HUES64 (cell line): Measurements from ENCODE around the gene EGFLAM.

ENCODE experiments used
- H3K27ac ChIP-seq: 2 replicates; pipeline ENCODE4 v1.7.0; 2013; ENCODE audit warnings: low read depth, low read length, inconsistent platforms
- H3K27me3 ChIP-seq: 2 replicates; pipeline ENCODE4 v1.6.1; 2013; ENCODE audit warnings: mild to moderate bottlenecking, low read length; ENCODE audit not compliant: insufficient read depth
- H3K36me3 ChIP-seq: 2 replicates; pipeline ENCODE4 v1.6.1; 2013; ENCODE audit warnings: mild to moderate bottlenecking, low read length; ENCODE audit not compliant: insufficient read depth
- H3K4me1 ChIP-seq: 2 replicates; pipeline ENCODE4 v1.6.1; 2013; ENCODE audit warnings: mild to moderate bottlenecking, low read length, moderate library complexity; ENCODE audit not compliant: insufficient read depth
- H3K4me3 ChIP-seq: 2 replicates; pipeline ENCODE4 v1.5.1; 2013; ENCODE audit warnings: mild to moderate bottlenecking, low read length, moderate library complexity
- H3K9ac ChIP-seq: 2 replicates; pipeline ENCODE4 v1.6.1; 2013; ENCODE audit warnings: mild to moderate bottlenecking, low read depth, low read length
- H3K9me3 ChIP-seq: 2 replicates; pipeline ENCODE4 v1.6.1; 2013; ENCODE audit warnings: low read depth, low read length; ENCODE audit not compliant: insufficient read depth
- WGBS: fragments of 150-250, 120-280 bp; methylation state at CpG from one replicate; pipeline ENCODE4 v1.1.7; 2013; ENCODE audit warnings: missing lambda C conversion rate; 5-methylcytosine and 5-hydroxymethylcytosine counted together

EGFLAM gene

DNA sequence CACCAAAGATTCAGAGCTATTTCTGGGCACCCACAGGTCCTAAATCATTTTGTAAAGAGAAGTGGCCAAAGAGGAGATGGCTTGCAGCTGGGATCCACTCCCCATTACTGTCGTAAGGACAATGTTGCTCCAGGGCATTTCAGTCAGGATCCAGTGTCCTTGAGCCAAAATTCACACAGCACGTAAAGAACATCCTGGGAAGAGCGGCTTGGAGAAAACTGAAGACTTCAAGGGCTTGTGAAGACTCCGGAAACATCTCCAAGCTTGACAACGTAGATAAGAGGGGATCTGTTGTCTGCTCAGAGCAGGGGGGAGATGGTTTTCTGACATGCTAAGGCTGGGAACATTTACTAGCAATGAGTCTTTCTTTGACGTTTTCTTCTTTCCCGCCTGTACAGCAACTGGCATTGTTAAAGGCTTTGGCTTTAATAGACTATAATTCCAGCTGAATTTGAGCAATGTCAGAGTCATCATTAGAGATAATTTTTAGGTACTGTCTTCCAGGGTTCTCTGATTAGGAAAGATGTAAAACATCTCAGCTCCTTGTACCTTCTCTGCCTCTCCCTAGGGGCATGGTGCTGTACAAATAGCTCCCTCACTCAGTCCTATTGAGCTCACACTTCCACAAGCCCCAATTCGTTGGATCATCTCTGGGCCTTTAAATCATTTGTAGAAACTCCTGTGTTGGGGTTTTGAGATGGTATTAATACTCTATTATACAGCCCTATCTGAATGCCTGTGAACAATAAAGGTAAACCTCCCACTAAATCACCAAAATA, 39.7 kb downstream of the EGFLAM start:
- Histone ChIP-seq H3K36me3 (no peaks in the 10 kb centered on the region), H3K9ac (no peak overlapping the region), H3K27me3 (no peaks in the 10 kb centered on the region), H3K9me3 (peaks cover 4% of the 10 kb centered on the region; the same call in 1 of the 2 replicates), H3K4me1 (no peaks in the 10 kb centered on the region), H3K4me3 (no peak overlapping the region), H3K27ac (no peak overlapping the region)
- WGBS, result 85% methylated on average over 7 of the region's 8 CpGs

DNA sequence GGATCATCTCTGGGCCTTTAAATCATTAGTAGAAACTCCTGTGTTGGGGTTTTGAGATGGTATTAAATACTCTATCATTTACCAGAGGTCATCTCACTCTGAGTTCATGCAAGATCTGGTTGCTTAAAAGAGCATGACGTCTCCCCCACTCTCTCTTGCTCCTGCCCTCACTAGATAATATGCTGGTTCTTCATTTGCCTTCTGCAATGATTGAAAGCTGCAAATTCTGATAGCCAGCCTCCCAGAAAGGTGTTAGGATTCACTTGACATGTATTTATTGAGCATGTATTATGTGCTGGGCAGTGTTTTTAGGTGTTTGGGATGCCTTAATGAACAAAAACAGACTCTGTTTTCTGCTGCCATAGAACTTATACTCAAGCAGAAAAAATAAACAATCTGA, 41.2 kb downstream of the EGFLAM start:
- H3K27ac ChIP-seq, result no peak overlapping the region
- H3K36me3 ChIP-seq, result no peaks in the 10 kb centered on the region
- WGBS, result 94% methylated on average over 1 of the region's 1 CpG
- peaks cover 8% of the 10 kb centered on the region; the same call in 1 of the 2 replicates for H3K9me3 ChIP-seq
- H3K9ac ChIP-seq, result no peak overlapping the region
- H3K4me3 ChIP-seq, result no peak overlapping the region
- H3K27me3 ChIP-seq, result no peaks in the 10 kb centered on the region
- H3K4me1 ChIP-seq, result no peaks in the 10 kb centered on the region

DNA sequence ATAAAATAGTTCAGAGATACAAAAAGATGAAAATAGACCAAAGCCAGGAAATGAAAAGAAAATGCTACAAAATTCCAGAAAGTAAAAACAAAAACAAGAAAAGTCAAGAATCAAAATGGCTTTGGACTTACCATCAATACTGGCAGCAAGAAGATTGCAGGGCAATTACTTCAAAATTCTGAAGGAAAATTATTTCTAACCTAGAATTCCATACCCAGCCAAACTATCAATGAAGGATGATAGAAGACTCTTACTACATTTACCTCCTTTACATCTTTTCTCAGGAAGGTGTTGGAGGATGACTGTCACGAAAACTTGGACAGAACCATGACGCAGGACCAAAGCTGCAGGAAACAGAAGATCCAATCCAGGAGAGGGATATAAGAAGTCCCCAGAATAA, 46.8 kb downstream of the EGFLAM start:
- Histone ChIP-seq H3K36me3 (no peaks in the 10 kb centered on the region), H3K27me3 (no peaks in the 10 kb centered on the region), H3K4me1 (no peaks in the 10 kb centered on the region), H3K27ac (no peak overlapping the region), H3K9me3 (peaks cover 17% of the 10 kb centered on the region; the same call in 1 of the 2 replicates), H3K4me3 (no peak overlapping the region), H3K9ac (no peak overlapping the region)
- 93% methylated on average over 2 of the region's 2 CpGs for WGBS

DNA sequence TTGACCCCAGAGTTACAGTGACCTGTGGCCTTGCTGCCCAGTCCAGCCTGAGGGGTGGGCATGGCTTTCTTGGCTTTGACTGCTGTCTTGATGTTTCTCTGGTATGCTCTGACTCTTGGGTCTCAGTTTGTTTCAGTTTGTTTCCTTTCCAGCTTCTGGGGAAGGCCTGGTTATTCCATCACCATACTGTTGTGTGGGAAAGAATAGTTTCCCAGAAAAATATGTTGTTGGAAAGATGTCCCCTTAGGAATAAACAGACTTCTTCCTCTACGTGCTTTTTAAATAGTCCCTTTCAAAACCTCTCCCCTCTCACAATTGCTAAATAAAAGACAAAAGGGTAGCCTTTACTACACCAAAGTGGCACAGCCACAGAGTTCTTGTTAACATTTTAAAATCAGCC, 49.5 kb downstream of the EGFLAM start:
- Histone ChIP-seq H3K27me3 (no peaks in the 10 kb centered on the region), H3K9me3 (peaks cover 15% of the 10 kb centered on the region; the same call in 1 of the 2 replicates), H3K4me3 (no peak overlapping the region), H3K4me1 (no peaks in the 10 kb centered on the region), H3K27ac (no peak overlapping the region), H3K36me3 (no peaks in the 10 kb centered on the region), H3K9ac (no peak overlapping the region)
- 93% methylated on average over 1 of the region's 1 CpG for WGBS

DNA sequence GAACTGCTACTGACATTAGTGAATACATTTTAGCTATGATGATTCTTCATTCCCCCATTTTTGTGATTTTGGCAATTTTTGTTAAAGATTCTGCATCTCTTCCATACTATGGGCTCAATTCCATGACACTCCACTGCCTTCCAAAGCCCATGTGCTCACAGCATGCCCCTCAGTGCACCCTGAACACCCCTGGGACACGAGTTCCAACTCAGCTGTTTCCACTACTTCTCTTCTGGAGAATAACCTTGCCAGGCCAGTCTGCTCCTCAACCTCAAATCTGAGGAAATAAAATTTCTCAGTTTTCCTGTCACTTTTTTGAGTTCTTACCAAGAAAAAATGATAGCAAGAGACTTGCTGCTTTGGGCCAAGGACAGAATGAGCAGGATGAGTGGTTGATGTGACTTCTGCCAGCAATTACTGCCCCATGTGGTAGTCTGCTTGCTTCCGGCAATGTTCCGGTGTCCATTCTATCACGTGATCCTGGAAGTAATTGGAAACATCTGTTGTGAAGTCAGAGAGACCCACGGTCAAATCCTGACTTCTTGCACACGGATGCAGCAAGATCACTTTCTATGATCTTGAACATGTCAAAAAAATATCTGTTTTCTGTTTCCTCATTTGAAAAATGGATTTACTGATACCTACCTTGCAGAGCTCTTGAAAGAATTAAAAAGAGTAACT, 58.3 kb downstream of the EGFLAM start:
- H3K36me3 ChIP-seq, result no peaks in the 10 kb centered on the region
- 91% methylated on average over 6 of the region's 6 CpGs for WGBS
- H3K9ac ChIP-seq, result no peak overlapping the region
- H3K27ac ChIP-seq, result no peak overlapping the region
- H3K4me1 ChIP-seq, result no peaks in the 10 kb centered on the region
- no peak overlapping the region for H3K4me3 ChIP-seq
- H3K9me3 ChIP-seq, result no peaks in the 10 kb centered on the region
- H3K27me3 ChIP-seq, result no peaks in the 10 kb centered on the region

DNA sequence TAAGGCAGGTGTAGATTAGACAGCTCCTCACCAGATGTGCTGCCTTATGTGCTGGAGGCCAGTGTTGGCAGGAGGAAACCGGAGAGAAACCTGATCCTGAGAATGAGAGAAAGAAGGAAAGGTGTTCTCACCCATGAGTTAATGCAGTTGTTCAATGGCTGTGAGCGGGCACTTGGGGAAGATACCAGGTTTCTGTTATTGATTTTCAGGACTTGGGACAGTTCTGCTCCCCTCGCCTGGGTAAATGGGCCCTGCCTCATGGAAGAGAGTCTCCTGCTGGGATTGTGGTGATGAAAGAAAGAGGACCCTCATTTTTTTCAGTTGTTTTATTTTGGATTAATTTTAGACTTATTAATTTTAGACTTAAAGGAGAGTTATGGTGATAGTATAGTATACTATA, 59.5 kb downstream of the EGFLAM start:
- H3K4me1 ChIP-seq, result no peaks in the 10 kb centered on the region
- H3K27me3 ChIP-seq, result no peaks in the 10 kb centered on the region
- 83% methylated on average over 3 of the region's 3 CpGs for WGBS
- no peak overlapping the region for H3K4me3 ChIP-seq
- no peak overlapping the region for H3K27ac ChIP-seq
- no peaks in the 10 kb centered on the region for H3K36me3 ChIP-seq
- no peaks in the 10 kb centered on the region for H3K9me3 ChIP-seq
- no peak overlapping the region for H3K9ac ChIP-seq

DNA sequence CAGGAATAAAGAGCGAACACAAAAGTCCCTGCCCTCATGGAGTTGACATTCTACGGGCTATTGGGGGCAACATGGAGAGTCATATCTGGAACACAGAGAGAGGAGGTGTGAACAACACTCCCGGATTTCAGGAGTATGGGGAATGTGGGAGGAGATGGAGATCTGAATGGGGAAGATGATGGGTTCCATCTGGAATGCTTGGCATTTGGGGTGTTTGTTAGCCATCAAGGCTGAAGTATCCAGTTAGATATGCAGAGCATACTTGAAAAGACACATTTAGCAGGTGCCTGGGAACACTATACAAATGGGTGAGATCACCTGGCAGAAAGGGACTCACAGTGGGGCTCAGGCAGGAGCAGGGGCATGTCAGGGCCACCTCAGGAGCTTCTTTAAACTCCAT, 61.1 kb downstream of the EGFLAM start:
- Histone ChIP-seq H3K4me3 (no peak overlapping the region), H3K4me1 (no peaks in the 10 kb centered on the region), H3K36me3 (no peaks in the 10 kb centered on the region), H3K9me3 (no peaks in the 10 kb centered on the region), H3K9ac (no peak overlapping the region), H3K27ac (no peak overlapping the region), H3K27me3 (no peaks in the 10 kb centered on the region)
- 91% methylated on average over 3 of the region's 3 CpGs for WGBS

DNA sequence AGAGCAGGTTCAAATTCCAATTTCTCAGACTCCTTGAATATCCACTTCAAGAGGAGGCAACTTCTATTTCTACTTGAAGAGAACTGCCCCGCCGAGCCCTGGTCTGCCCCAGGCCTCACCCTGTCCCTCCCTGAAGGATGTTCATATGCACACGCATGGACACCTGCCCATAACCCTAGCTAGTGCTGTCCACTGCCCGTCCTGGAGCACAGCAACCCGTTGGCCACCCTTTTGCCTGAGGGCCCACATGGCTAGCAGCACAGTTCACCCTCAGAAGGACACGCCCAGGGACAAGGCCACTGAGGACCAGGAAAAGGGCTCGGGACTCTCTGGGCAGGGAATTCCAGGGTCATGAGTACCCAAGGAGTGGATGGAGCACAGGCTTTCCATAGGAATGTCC, 63.6 kb downstream of the EGFLAM start:
- Histone ChIP-seq H3K27ac (no peak overlapping the region), H3K4me3 (no peak overlapping the region), H3K27me3 (no peaks in the 10 kb centered on the region), H3K36me3 (no peaks in the 10 kb centered on the region), H3K9me3 (no peaks in the 10 kb centered on the region), H3K4me1 (no peaks in the 10 kb centered on the region), H3K9ac (no peak overlapping the region)
- 86% methylated on average over 7 of the region's 7 CpGs for WGBS

DNA sequence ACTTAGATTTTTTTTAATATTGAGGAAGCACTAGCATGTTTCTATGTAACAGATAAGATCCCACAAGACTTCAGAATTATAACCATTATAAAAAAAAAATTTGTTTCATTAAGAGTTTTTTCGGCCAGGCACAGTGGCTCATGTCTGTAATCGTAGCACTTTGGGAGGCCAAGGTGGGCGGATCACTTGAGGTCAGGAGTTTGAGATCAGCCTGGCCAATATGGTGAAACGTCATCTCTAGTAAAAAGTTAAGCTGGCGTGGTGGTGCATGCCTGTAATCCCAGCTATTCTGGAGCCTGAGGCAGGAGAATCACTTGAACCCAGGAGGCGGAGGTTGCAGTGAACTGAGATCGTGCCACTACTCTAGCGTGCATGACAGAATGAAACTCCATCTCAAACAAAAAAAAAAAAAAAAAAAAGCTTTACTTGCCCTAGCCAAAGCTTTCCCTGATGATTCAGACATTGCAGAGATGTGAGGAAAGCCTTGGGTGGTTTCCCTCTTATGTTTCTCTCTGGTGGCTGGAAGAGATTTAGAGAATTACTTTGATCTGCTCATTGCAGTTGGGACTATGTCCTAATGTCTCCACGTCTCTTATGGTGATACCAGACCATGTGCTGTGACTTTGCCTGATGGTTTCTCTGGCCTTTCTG, 65.4 kb downstream of the EGFLAM start:
- Histone ChIP-seq H3K27me3 (no peaks in the 10 kb centered on the region), H3K4me1 (no peaks in the 10 kb centered on the region), H3K4me3 (no peak overlapping the region), H3K27ac (no peak overlapping the region), H3K36me3 (no peaks in the 10 kb centered on the region), H3K9me3 (no peaks in the 10 kb centered on the region), H3K9ac (no peak overlapping the region)
- WGBS, result 87% methylated on average over 9 of the region's 9 CpGs

DNA sequence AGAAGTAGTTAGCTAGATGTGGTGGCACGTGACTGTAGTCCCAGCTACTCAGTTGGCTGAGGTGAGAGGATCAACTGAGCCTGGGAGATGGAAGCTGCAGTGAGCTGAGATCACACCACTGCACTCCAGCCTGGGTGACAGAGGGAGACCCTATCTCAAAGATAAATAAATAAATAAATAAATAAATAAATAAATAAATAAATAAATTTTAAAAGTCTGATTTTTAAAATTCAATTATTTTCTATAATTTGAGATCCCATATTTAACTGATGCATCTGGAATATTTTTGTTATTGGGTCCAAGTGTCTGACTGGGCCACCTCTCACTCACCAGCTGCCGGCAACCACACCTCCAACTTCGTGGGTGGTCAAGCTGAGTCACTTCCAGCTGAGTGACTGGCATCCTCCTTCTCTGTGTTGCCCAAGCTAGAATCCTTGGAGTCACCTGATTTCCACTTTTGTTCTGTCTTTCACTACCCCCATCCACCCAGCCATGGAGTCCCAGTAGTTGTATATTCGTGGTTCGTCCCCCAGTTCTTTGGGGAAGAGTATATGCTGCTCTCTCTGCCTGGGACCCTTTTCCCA, 70.9 kb downstream of the EGFLAM start:
- Histone ChIP-seq H3K4me1 (peaks cover 4% of the 10 kb centered on the region; the same call in 1 of the 2 replicates), H3K9ac (no peak overlapping the region), H3K27ac (no peak overlapping the region), H3K4me3 (no peak overlapping the region), H3K9me3 (no peaks in the 10 kb centered on the region), H3K27me3 (no peaks in the 10 kb centered on the region), H3K36me3 (no peaks in the 10 kb centered on the region)
- 78% methylated on average over 5 of the region's 5 CpGs for WGBS

DNA sequence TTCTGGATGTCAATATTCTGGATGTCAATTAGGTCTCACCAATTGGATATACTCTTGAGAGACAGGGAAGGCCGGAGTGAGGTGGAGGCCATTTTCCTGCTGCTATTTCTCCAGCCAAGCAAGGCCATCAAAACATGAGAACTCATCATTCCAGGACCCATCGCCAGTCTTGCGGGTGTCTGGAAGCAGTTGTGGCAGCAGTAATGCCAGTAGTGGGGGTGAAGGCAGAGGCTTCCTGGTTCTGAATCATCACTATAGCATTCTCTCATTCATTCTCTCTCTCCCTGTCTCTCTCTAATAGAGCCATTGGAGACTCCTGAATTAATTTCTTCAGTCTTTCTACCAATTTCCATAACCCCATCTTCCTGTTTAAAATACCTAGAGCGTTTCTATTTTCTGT, 71.8 kb downstream of the EGFLAM start:
- no peaks in the 10 kb centered on the region for H3K36me3 ChIP-seq
- H3K27ac ChIP-seq, result no peak overlapping the region
- WGBS, result 96% methylated on average over 4 of the region's 4 CpGs
- H3K4me3 ChIP-seq, result no peak overlapping the region
- H3K4me1 ChIP-seq, result peaks cover 4% of the 10 kb centered on the region; the same call in 1 of the 2 replicates
- no peaks in the 10 kb centered on the region for H3K27me3 ChIP-seq
- no peak overlapping the region for H3K9ac ChIP-seq
- H3K9me3 ChIP-seq, result no peaks in the 10 kb centered on the region
